Measurements from ENCODE around the gene LANCL2.
"Not testable (repeated sequence)": the region's sequence is repeated elsewhere in the genome, so short reads cannot be mapped to it uniquely, and the experiment has no call there.

Gene LANCL2

DNA sequence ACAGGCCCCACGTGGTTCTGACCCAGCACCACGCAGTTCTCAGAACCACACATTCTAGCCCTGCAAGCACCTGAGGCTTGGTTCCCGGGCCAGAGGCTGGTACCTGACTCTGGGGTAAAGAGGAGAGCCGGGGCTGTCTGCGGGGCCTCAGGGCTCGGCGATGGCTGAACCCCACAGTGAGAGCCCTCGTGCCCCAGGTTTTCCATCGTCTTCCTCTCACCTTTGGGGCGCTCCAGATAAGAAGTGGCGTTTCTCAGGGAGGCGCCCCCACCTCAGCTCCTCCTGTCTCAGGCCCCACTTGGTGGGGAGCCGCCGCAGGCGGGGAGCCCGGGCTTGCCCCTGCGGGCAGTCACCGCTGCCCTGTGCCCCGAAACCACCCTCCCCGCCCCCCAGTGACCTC is 2.2 kb upstream of the LANCL2 start:
- no peak for DNase-seq (ENCODE audit: low spot score)

DNA sequence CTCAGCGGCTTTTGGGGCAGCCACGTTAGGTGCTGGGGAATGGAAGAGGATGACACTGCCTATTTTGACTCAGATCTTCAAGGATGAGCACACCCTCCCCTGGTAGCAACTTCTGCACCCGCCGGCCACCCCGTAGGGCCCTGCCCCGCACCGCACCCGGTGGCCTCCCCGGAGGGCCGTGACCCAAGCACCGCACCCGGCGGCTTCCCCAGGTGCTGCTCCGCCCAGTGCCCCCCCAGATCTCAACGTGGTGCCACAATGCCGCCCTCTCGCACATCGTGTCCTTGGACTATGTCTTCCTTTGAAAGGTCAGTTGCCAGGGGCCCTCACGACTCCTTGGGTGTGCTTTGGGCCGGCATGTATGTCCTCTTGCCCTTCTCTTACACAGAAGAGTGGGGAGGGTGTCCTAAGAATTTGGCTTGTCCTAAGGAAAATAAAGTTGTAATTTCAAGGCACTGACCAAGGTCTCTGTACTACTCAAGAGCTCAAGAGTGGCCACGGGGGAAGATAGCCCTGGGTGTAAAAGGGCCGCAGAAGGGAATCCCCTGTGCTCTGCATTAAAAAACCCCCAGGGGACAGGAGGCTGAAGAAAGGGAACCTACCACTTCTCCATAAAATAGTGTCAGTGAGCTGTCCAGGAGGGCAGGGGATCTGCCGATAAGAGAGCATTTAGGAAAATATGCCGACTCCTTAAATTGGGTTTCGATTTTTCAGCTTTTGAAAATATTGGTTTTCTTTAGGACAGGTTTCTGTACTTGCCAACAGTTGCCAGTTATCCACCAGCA is 1.6 kb upstream of the LANCL2 start:
- DNase-seq (ENCODE audit: low spot score) = no peak

GRCh38 chr7:55365675-55366460 is 731 bp downstream of the LANCL2 start:
- peak; percentile 92 for DNase-seq (ENCODE audit: low spot score)

GRCh38 chr7:55366461-55367070 is 1.4 kb downstream of the LANCL2 start:
- DNase-seq (ENCODE audit: low spot score) = no peak

DNA sequence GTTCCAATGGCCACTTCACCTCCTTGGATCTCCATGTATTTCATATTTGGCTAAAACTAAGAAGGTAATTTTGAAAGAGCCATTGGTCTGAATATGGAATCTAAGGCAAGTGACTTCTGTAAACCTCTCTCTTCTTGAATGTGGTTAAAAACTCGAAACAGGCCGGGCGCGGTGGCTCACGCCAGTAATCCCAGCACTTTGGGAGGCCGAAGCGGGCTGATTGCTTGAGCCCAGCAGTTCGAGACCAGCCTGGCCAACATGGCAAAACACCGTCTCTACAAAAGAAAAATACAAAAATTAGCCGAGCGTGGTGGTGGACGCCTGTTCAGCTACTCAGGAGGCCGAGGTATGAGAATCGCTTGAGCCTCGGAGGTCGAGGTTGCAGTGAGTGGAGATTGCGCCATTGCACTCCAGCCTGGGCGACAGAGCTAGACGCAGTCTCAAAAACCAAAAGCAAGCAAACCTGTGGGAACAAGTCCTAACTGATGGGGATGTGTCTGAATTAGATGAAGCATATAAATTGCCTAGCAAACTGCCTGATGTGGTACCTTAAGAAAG is 2.2 kb downstream of the LANCL2 start:
- no peak for DNase-seq (ENCODE audit: low spot score)

GRCh38 chr7:55369427-55370400 is 4.6 kb downstream of the LANCL2 start:
- DNase-seq (ENCODE audit: low spot score) = no peak

DNA sequence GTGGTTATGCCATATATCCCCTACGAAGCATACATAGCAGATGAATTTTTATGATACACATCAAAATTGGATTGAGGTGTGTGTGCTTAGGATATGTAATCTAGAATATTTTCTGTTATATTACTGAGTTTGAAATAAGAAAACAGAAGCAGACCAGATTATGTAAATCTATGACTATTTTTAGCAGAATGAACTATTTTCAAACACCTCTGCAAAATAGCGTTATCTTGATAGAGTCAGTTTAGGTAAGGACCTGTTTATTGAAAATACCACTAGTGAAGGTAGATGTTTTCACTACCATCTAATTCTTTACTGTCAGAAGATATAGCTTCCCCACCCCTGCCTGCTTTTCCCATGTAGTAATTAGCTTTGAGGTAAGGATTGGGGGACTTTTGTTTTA is 9.1 kb downstream of the LANCL2 start:
- no peak for DNase-seq (ENCODE audit: low spot score)

GRCh38 chr7:55375237-55375636 is 10.1 kb downstream of the LANCL2 start:
- DNase-seq (ENCODE audit: low spot score) = no peak

DNA sequence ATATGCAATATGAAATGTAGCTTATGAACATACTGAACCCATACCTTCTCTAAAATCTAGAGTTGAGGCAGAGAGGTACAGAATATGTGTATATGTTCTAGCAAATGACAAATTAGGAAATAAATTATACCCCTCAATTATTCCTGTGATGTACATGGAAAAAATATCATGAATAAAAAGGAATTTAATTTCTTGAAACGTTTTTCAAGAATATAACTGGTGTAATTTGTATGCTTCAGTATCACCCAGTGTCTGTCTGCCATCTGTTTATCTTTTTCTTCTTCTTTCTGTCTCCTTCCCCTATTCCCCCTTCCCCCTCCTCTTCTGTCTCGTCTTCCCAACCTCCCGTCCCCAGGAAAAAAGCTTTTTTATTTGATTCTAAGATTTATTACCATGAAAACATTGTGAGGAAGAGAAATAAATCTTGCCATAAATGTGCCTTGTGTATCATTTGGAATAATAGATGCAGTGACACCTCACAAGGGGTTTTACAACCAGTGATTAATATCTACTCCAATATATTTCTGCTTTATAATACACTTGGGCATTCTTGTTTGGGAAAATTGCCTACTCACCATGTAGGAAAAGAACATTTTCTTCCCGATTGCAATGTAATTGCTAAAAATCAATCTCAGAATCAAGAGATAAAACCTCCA is 12.2 kb downstream of the LANCL2 start:
- no peak for DNase-seq (ENCODE audit: low spot score)

DNA sequence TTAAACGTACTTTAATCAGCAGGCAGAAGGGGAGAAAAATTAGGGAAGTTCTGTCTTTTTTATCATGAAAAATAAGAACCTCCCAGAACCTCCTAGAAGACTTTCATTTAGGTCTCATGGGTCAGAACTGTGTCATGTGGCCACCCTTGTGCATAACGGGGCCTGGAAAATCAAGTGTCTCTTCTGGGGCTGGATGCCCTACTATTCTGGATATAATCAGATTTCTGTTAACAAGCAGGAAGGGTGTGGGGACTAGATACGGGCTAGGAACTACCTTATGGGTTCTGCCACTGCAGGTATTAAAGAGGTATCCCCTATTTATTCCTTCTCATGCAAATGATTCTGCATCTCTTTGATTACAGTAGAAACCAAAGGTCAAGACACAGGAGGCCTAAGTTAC is 14.1 kb downstream of the LANCL2 start:
- no peak for DNase-seq (ENCODE audit: low spot score)

- no peak for DNase-seq (ENCODE audit: low spot score)
These were observed 16.1 kb downstream of the LANCL2 start for GRCh38 chr7:55381189-55381588.

GRCh38 chr7:55381696-55382095 is 16.6 kb downstream of the LANCL2 start:
- DNase-seq (ENCODE audit: low spot score) = no peak

DNA sequence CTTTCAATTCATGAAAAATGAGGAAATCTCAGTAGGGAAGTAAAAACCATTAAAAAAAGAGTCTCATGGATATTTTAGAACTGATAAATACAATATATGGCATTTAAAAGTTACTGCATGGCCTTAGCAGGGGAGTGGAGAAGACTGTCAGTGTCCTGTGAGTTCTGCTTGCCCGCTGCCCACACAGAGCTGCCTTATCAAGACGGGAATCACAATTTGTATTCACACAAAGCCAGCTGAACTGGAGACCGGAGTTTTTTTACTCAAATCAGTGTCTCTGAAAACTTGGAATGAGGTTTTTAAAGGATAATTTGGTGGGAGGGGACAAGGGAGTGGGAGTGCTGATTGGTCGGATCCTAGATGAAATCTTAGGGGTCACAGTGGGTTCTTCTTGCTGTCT is 17.1 kb downstream of the LANCL2 start:
- no peak for DNase-seq (ENCODE audit: low spot score)

- no peak for DNase-seq (ENCODE audit: low spot score)
These were observed 21.4 kb downstream of the LANCL2 start for GRCh38 chr7:55386541-55386940.

- DNase-seq (ENCODE audit: low spot score) = no peak
These were observed 22.2 kb downstream of the LANCL2 start for GRCh38 chr7:55387062-55387965.

DNA sequence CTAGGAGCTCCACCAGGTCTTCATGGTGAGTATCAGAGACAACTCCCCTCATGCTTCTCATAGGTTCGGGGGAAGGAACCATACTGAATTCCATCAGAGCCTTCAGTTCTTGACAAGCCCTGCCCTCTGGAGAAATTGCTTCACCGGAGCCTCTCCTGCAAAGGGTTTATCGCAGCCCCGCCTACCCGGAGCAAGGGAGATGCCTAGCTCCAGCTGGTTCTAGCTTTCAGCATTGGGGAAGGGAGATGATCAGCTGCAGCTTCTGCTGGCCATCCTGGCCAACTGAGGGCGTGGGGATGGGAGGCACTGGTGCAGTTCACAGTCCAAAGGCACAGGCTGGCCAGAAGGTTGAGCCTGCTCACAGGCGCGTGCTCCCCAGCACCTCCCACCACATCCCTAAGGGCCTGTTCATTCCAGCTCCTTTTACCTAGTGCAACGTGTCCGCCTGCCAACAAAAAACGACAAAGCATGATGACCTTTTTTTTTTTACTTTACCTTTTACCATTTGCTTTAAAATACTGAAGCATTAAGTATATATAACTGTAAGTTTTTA is 31.2 kb downstream of the LANCL2 start:
- no peak for DNase-seq (ENCODE audit: low spot score)

GRCh38 chr7:55397617-55398016 is 32.5 kb downstream of the LANCL2 start:
- DNase-seq (ENCODE audit: low spot score) = no peak

- no peak for DNase-seq (ENCODE audit: low spot score)
These were observed 35.1 kb downstream of the LANCL2 start for GRCh38 chr7:55400191-55400590.

DNA sequence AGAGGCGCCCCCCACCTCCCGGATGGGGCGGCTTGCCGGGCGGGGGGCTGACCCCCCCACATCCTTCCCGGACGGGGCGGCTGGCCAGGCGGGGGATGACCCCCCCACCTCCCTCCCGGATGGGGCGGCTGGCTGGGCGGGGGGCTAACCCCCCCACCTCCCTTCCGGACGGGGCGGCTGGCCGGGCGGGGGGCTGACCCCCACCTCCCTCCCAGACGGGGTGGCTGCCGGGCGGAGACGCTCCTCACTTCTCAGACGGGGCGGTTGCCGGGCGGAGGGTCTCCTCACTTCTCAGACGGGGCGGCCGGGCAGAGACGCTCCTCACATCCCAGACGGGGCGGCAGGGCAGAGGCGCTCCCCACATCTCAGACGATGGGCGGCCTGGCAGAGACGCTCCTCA is 37.4 kb downstream of the LANCL2 start:
- not testable (repeated sequence) for DNase-seq (ENCODE audit: low spot score)
